ENCODE results near the gene CHGA. TPM values are rescaled to one million over a fixed set of nuclear protein-coding genes. Genes with fewer than 3 reads are reported as not detected.

CHGA gene
- total RNA-seq, 1 donor, result not detected

DNA sequence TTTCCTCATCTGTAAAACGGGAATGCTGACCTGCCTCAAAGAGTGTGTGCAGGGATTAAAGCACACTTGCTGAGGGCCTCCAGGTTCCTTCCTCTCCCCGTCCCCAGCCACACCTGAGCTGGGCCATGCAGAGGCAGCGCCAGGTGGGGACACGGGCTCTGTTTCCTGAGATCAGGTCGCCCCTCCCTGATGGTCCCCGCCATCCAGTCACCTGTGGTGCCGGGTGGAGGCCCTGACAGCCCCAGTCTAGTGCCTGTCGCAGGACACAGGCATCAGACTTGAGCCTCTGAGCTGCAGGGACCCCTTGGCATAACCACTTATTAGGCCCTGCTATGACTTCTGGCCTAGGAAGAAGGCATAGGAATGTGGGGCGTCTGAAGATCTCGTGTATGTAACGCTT, 12.5 kb downstream of the CHGA start:
- H3K4me3 ChIP-seq (ENCODE audit: insufficient read depth, low read length), result no peak overlapping the region
- no peak overlapping the region for H2AFZ ChIP-seq (ENCODE audit: low read length)
- no peaks in the 10 kb centered on the region for H3K9me3 ChIP-seq (ENCODE audit: low read depth, low read length)
- no peaks in the 10 kb centered on the region for H3K36me3 ChIP-seq (ENCODE audit: insufficient read depth, low read length)
- H3K27me3 ChIP-seq (ENCODE audit: insufficient read depth, low read length), result no peaks in the 10 kb centered on the region
- TF ChIP-seq, protein P1, sequence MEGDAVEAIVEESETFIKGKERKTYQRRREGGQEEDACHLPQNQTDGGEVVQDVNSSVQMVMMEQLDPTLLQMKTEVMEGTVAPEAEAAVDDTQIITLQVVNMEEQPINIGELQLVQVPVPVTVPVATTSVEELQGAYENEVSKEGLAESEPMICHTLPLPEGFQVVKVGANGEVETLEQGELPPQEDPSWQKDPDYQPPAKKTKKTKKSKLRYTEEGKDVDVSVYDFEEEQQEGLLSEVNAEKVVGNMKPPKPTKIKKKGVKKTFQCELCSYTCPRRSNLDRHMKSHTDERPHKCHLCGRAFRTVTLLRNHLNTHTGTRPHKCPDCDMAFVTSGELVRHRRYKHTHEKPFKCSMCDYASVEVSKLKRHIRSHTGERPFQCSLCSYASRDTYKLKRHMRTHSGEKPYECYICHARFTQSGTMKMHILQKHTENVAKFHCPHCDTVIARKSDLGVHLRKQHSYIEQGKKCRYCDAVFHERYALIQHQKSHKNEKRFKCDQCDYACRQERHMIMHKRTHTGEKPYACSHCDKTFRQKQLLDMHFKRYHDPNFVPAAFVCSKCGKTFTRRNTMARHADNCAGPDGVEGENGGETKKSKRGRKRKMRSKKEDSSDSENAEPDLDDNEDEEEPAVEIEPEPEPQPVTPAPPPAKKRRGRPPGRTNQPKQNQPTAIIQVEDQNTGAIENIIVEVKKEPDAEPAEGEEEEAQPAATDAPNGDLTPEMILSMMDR (IDR thresholded peaks at IDR 0.05; ENCODE audit: extremely low read depth, low read depth, low read length), result no peak
- H3K79me2 ChIP-seq (ENCODE audit: insufficient read depth, low read length), result no peaks in the 10 kb centered on the region
- peaks cover 3% of the 10 kb centered on the region for H3K4me1 ChIP-seq (ENCODE audit: insufficient read depth, low read length)
- peaks cover under 1% of the 10 kb centered on the region for H4K20me1 ChIP-seq (ENCODE audit: insufficient read depth, low read length)
- no peak overlapping the region for H3K4me2 ChIP-seq (ENCODE audit: insufficient read depth, low read length)
- H3K27ac ChIP-seq (ENCODE audit: low read depth, low read length), result no peak overlapping the region
- no peak for DNase-seq (ENCODE audit: insufficient read length, low spot score, missing footprints)

DNA sequence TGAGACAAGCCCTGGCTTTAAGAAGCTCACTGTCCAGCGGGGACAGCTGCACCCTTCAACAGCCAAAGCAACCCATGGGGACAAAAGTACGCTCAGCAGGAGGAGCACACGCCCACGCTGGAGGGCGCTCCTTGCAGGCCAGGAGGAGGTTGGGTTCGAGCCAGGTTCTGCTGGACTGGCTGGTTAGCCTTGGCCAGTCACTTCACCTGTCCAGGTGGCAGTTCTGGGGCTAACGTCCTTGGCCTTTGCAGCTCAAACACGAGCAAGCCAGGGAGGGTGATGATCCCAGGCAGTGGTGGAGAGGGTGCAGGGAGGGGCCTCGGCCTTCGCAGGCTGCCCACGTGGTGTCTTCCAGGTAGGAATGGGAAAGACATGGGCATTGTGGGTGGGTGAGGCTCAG, 13.1 kb downstream of the CHGA start:
- Histone ChIP-seq H4K20me1 (ENCODE audit: insufficient read depth, low read length) (no peaks in the 10 kb centered on the region), H3K4me2 (ENCODE audit: insufficient read depth, low read length) (no peak overlapping the region)
- no peak for DNase-seq (ENCODE audit: insufficient read length, low spot score, missing footprints)

DNA sequence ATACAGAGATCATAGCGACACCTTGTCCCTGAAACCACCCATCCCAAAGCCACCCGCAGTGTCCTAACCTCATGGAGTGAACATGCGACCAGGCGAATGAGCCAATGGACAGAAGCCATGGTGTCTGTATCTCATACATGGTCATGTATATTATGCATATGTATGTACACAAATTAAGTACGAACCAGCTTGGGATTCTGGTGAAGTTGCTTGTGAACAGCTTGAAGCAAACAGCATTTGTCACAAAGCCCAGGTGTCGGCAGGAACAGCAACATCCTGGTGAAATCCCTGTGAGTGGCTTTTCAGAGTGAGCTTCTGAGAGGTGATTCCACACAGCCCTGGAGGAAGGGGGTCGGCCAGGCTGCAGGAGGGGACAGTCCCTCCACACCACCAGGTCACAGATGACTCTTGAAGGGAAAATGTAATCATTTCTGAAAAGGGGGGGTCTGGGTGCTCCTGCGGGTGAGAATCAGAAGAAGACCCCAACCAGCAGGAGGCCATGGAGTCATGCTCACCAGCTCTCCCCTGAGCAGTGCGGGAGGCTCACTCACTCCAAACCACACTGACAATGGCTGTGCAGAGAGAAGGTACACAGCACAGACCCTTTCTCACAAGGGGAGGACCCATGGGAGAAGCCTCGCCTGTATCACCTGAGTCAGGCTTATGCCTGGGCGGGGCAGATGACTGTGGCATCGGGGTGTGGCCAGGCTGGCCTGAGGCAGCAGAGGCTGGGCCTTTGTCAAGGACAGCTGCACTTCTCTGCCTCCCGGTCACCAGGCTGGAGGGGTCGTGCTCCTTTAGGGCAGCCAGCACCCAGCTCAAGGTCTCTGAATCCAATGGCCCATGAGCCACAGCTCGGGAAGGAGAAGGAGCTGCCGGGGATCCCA, 14.3 kb downstream of the CHGA start:
- no peak for DNase-seq (ENCODE audit: insufficient read length, low spot score, missing footprints)
- H2AFZ ChIP-seq (ENCODE audit: low read length), result no peak overlapping the region
- H3K36me3 ChIP-seq (ENCODE audit: insufficient read depth, low read length), result no peaks in the 10 kb centered on the region
- TF ChIP-seq, protein P1 (IDR thresholded peaks at IDR 0.05; ENCODE audit: extremely low read depth, low read depth, low read length), result no peak
- no peaks in the 10 kb centered on the region for H3K9me3 ChIP-seq (ENCODE audit: low read depth, low read length)
- H3K4me2 ChIP-seq (ENCODE audit: insufficient read depth, low read length), result no peak overlapping the region
- H3K27ac ChIP-seq (ENCODE audit: low read depth, low read length), result no peak overlapping the region
- H4K20me1 ChIP-seq (ENCODE audit: insufficient read depth, low read length), result no peaks in the 10 kb centered on the region
- no peaks in the 10 kb centered on the region for H3K27me3 ChIP-seq (ENCODE audit: insufficient read depth, low read length)
- no peaks in the 10 kb centered on the region for H3K4me1 ChIP-seq (ENCODE audit: insufficient read depth, low read length)
- H3K79me2 ChIP-seq (ENCODE audit: insufficient read depth, low read length), result no peaks in the 10 kb centered on the region
- no peak overlapping the region for H3K4me3 ChIP-seq (ENCODE audit: insufficient read depth, low read length)

More for the DNA sequence above, 13.1 kb downstream of the CHGA start:
- no peaks in the 10 kb centered on the region for H3K27me3 ChIP-seq (ENCODE audit: insufficient read depth, low read length)
- no peaks in the 10 kb centered on the region for H3K9me3 ChIP-seq (ENCODE audit: low read depth, low read length)
- H3K36me3 ChIP-seq (ENCODE audit: insufficient read depth, low read length), result no peaks in the 10 kb centered on the region
- H3K4me1 ChIP-seq (ENCODE audit: insufficient read depth, low read length), result peaks cover 2% of the 10 kb centered on the region
- TF ChIP-seq, protein P1 (IDR thresholded peaks at IDR 0.05; ENCODE audit: extremely low read depth, low read depth, low read length), result no peak
- no peak overlapping the region for H3K4me3 ChIP-seq (ENCODE audit: insufficient read depth, low read length)
- no peak overlapping the region for H3K27ac ChIP-seq (ENCODE audit: low read depth, low read length)
- no peak overlapping the region for H2AFZ ChIP-seq (ENCODE audit: low read length)
- H3K79me2 ChIP-seq (ENCODE audit: insufficient read depth, low read length), result no peaks in the 10 kb centered on the region

DNA sequence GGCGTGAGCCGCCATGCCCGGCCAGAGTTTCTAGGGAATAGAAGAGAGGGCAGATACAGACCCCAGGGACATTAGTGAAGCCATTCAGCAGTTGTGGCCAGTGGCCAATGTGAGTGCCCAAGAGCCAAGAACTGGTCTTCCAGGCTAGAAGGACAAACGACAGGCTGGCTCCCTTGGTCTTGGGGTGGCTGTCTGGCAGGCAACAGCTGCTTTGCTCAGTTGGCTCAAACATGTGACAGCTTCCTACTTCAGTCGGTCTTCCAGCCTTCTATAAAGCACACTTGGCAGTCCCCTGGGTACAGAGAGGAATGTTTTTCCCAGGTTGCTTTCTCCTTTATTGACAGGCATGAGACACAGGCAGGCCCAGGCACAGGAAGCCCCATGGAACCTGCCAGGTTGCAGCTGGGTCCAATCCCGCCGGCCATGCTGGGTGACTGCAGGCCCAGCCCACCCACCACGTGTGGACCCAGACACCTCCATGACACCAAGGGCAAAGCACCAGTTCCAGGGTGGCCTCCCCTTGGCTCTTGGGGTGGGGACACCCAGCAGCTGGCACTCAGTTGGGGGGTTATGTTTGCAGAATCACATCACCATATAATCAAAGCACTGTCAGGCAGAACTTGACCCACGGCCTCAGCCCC, 15.4 kb downstream of the CHGA start:
- no peak overlapping the region for H3K4me3 ChIP-seq (ENCODE audit: insufficient read depth, low read length)
- no peaks in the 10 kb centered on the region for H4K20me1 ChIP-seq (ENCODE audit: insufficient read depth, low read length)
- no peak overlapping the region for H3K4me2 ChIP-seq (ENCODE audit: insufficient read depth, low read length)
- DNase-seq (ENCODE audit: insufficient read length, low spot score, missing footprints), result no peak
- H3K79me2 ChIP-seq (ENCODE audit: insufficient read depth, low read length), result no peaks in the 10 kb centered on the region
- H3K27ac ChIP-seq (ENCODE audit: low read depth, low read length), result no peak overlapping the region
- H3K36me3 ChIP-seq (ENCODE audit: insufficient read depth, low read length), result no peaks in the 10 kb centered on the region
- no peaks in the 10 kb centered on the region for H3K4me1 ChIP-seq (ENCODE audit: insufficient read depth, low read length)
- no peak overlapping the region for H2AFZ ChIP-seq (ENCODE audit: low read length)
- H3K9me3 ChIP-seq (ENCODE audit: low read depth, low read length), result no peaks in the 10 kb centered on the region
- TF ChIP-seq, protein P1 (IDR thresholded peaks at IDR 0.05; ENCODE audit: extremely low read depth, low read depth, low read length), result no peak
- no peaks in the 10 kb centered on the region for H3K27me3 ChIP-seq (ENCODE audit: insufficient read depth, low read length)

Data from osteoblast (primary cell).